EL (cell line): Measurements from ENCODE around the gene TALDO1.

Experiments
- DNase-seq: peaks from one replicate; pipeline ENCODE4 v3.0.0-alpha.2; 2016

TALDO1 gene

GRCh38 chr11:747158-748006 is at the start of gene TALDO1:
Gene TALDO1, plus strand, starts transcription at chr11:747464. Its CDS starts 18 bp downstream, at chr11:747482.
- peak; percentile 86 for DNase-seq

GRCh38 chr11:697811-698311 is 49.4 kb upstream of the TALDO1 start:
- peak; percentile 78 for DNase-seq

GRCh38 chr11:698493-699115 is 48.7 kb upstream of the TALDO1 start:
- DNase-seq: no peak

- DNase-seq: no peak
Observed at GRCh38 chr11:699116-699508, 48.2 kb upstream of the TALDO1 start.

GRCh38 chr11:699753-700152 is 47.5 kb upstream of the TALDO1 start:
- no peak for DNase-seq

GRCh38 chr11:701741-702461 is 45.4 kb upstream of the TALDO1 start:
- DNase-seq: no peak

GRCh38 chr11:702462-703461 is 44.5 kb upstream of the TALDO1 start:
- no peak for DNase-seq

GRCh38 chr11:703506-703905 is 43.8 kb upstream of the TALDO1 start:
- no peak for DNase-seq

- no peak for DNase-seq
Observed at GRCh38 chr11:704228-704674, 43.0 kb upstream of the TALDO1 start.

- no peak for DNase-seq
Observed at GRCh38 chr11:704781-705645, 42.3 kb upstream of the TALDO1 start.

- DNase-seq: peak; percentile 29
Observed at GRCh38 chr11:705646-706438, 41.4 kb upstream of the TALDO1 start, which contains the start of gene EPS8L2. Gene EPS8L2, plus strand, starts transcription at chr11:706231. Its CDS starts 3,177 bp downstream, at chr11:709408.

- DNase-seq: peak; percentile 69
Observed at GRCh38 chr11:706439-706956, 40.8 kb upstream of the TALDO1 start.

GRCh38 chr11:706957-707816 is 40.1 kb upstream of the TALDO1 start:
- DNase-seq: peak; percentile 78

GRCh38 chr11:707817-708420 is 39.3 kb upstream of the TALDO1 start:
- DNase-seq: peak; percentile 70

GRCh38 chr11:708511-708910 is 38.8 kb upstream of the TALDO1 start:
- DNase-seq: no peak

- no peak for DNase-seq
Observed at GRCh38 chr11:709109-709997, 37.9 kb upstream of the TALDO1 start.

- no peak for DNase-seq
Observed at GRCh38 chr11:714436-714835, 32.8 kb upstream of the TALDO1 start.
